GM19099 (cell line): ENCODE measurements around the gene PAX4.

Experiments
- POLR2A ChIP-seq: IDR thresholded peaks from 3 replicates; pipeline ENCODE4 v1.6.1; 2011; ENCODE audit warnings: low read depth; ENCODE audit not compliant: insufficient read length; ENCODE audit errors: extremely low read depth

PAX4 gene

GRCh38 chr7:127647636-127648035 is 29.7 kb upstream of the PAX4 start:
- no peak for TF ChIP-seq POLR2A

GRCh38 chr7:127644484-127644883 is 26.5 kb upstream of the PAX4 start:
- no peak for TF ChIP-seq POLR2A

- TF ChIP-seq POLR2A, result no peak
Observed at GRCh38 chr7:127638197-127638596, 20.3 kb upstream of the PAX4 start.

GRCh38 chr7:127635659-127636285 is 17.8 kb upstream of the PAX4 start:
- TF ChIP-seq POLR2A, result no peak

- TF ChIP-seq POLR2A, result no peak
Observed at GRCh38 chr7:127632276-127632910, 14.5 kb upstream of the PAX4 start.

- no peak for TF ChIP-seq POLR2A
Observed at GRCh38 chr7:127629268-127629854, 11.4 kb upstream of the PAX4 start.

GRCh38 chr7:127628445-127628844 is 10.5 kb upstream of the PAX4 start:
- TF ChIP-seq POLR2A, result no peak

GRCh38 chr7:127625331-127625730 is 7.4 kb upstream of the PAX4 start:
- no peak for TF ChIP-seq POLR2A

- no peak for TF ChIP-seq POLR2A
Observed at GRCh38 chr7:127620406-127621233, 2.7 kb upstream of the PAX4 start.

GRCh38 chr7:127619681-127620405 is 1.9 kb upstream of the PAX4 start:
- no peak for TF ChIP-seq POLR2A

GRCh38 chr7:127618775-127619174 is 833 bp upstream of the PAX4 start:
- TF ChIP-seq POLR2A, result no peak

- TF ChIP-seq POLR2A, result no peak
Observed at GRCh38 chr7:127616724-127617123, 1.2 kb downstream of the PAX4 start.

GRCh38 chr7:127612263-127612662 is 5.7 kb downstream of the PAX4 start:
- no peak for TF ChIP-seq POLR2A

- TF ChIP-seq POLR2A, result no peak
Observed at GRCh38 chr7:127609297-127609696, 8.6 kb downstream of the PAX4 start.

- no peak for TF ChIP-seq POLR2A
Observed at GRCh38 chr7:127608446-127608845, 9.5 kb downstream of the PAX4 start.
